Measurements from ENCODE around the gene CLN6.

GRCh38 chr15:68217341-68217740, 12.2 kb downstream of the CLN6 start:
- TF ChIP-seq, protein P1, sequence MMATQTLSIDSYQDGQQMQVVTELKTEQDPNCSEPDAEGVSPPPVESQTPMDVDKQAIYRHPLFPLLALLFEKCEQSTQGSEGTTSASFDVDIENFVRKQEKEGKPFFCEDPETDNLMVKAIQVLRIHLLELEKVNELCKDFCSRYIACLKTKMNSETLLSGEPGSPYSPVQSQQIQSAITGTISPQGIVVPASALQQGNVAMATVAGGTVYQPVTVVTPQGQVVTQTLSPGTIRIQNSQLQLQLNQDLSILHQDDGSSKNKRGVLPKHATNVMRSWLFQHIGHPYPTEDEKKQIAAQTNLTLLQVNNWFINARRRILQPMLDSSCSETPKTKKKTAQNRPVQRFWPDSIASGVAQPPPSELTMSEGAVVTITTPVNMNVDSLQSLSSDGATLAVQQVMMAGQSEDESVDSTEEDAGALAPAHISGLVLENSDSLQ (IDR thresholded peaks at IDR 0.05): no peak
- TF ChIP-seq HDAC2 (IDR thresholded peaks at IDR 0.05) (no peak), POLR2A (conservative IDR thresholded peaks at IDR 0.05) (no peak), SMARCC2 (IDR thresholded peaks at IDR 0.05; ENCODE audit: low read depth) (no peak), ZBTB26 (CRISPR knock-in tag; IDR thresholded peaks at IDR 0.05) (no peak), XRCC5 (IDR thresholded peaks at IDR 0.05; ENCODE audit: low read depth, low read length) (no peak), TAL1 (IDR thresholded peaks at IDR 0.05) (no peak), E2F3 (CRISPR knock-in tag; IDR thresholded peaks at IDR 0.05) (no peak), ZNF76 (CRISPR knock-in tag; IDR thresholded peaks at IDR 0.05; ENCODE audit: borderline replicate concordance) (no peak), YY1 (IDR thresholded peaks at IDR 0.05; ENCODE audit: borderline replicate concordance in 1 of 3, control insufficient read depth in 1 of 3, extremely low read depth in 1 of 3, insufficient read depth in 3 of 3, insufficient read length in 1 of 3, insufficient replicate concordance in 2 of 3, low read depth in 1 of 3, low read length in 2 of 3) (no peak), DDX20 (tag; IDR thresholded peaks at IDR 0.05; ENCODE audit: low read depth) (no peak), ZBTB34 (CRISPR knock-in tag; IDR thresholded peaks at IDR 0.05) (no peak), CEBPB (tag; IDR thresholded peaks at IDR 0.05) (no peak)
- TF ChIP-seq, protein P2, sequence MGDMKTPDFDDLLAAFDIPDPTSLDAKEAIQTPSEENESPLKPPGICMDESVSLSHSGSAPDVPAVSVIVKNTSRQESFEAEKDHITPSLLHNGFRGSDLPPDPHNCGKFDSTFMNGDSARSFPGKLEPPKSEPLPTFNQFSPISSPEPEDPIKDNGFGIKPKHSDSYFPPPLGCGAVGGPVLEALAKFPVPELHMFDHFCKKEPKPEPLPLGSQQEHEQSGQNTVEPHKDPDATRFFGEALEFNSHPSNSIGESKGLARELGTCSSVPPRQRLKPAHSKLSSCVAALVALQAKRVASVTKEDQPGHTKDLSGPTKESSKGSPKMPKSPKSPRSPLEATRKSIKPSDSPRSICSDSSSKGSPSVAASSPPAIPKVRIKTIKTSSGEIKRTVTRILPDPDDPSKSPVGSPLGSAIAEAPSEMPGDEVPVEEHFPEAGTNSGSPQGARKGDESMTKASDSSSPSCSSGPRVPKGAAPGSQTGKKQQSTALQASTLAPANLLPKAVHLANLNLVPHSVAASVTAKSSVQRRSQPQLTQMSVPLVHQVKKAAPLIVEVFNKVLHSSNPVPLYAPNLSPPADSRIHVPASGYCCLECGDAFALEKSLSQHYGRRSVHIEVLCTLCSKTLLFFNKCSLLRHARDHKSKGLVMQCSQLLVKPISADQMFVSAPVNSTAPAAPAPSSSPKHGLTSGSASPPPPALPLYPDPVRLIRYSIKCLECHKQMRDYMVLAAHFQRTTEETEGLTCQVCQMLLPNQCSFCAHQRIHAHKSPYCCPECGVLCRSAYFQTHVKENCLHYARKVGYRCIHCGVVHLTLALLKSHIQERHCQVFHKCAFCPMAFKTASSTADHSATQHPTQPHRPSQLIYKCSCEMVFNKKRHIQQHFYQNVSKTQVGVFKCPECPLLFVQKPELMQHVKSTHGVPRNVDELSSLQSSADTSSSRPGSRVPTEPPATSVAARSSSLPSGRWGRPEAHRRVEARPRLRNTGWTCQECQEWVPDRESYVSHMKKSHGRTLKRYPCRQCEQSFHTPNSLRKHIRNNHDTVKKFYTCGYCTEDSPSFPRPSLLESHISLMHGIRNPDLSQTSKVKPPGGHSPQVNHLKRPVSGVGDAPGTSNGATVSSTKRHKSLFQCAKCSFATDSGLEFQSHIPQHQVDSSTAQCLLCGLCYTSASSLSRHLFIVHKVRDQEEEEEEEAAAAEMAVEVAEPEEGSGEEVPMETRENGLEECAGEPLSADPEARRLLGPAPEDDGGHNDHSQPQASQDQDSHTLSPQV (IDR thresholded peaks at IDR 0.05): no peak
